Progenitor cell of endocrine pancreas (in vitro differentiated cells): Measurements from ENCODE around the gene TBX18. TPM values are rescaled to one million over a fixed set of nuclear protein-coding genes. Genes with fewer than 3 reads are reported as not detected.

Experiments used
- DNase-seq: peaks from one replicate; pipeline ENCODE4 v3.0.0; 2021; ENCODE audit warnings: low spot score; ENCODE audit not compliant: unreplicated experiment
- H3K27ac Mint-ChIP-seq: 2 replicates; pipeline ENCODE4 v1.8.0; 2021; ENCODE audit warnings: mild to moderate bottlenecking, moderate library complexity, mixed read lengths
- H3K27me3 Mint-ChIP-seq: 2 replicates; pipeline ENCODE4 v1.8.0; 2021; ENCODE audit warnings: mixed read lengths
- H3K36me3 Mint-ChIP-seq: 2 replicates; pipeline ENCODE4 v1.8.0; 2022; ENCODE audit warnings: mixed read lengths; ENCODE audit not compliant: insufficient read depth
- H3K4me1 Mint-ChIP-seq: 2 replicates; pipeline ENCODE4 v1.8.0; 2021; ENCODE audit warnings: low read depth, mixed read lengths
- H3K4me3 Mint-ChIP-seq: 2 replicates; pipeline ENCODE4 v1.8.0; 2021; ENCODE audit warnings: low read depth, mild to moderate bottlenecking, moderate library complexity, mixed read lengths
- H3K9me3 Mint-ChIP-seq: 2 replicates; pipeline ENCODE4 v1.8.0; 2021; ENCODE audit warnings: low read depth, mixed read lengths
- long read RNA-seq: library from polyadenylated mRNA; unstranded; transcript quantifications from one replicate; pipeline ENCODE4 v2.0.0, GENCODE V29; 2020
- total RNA-seq: library from RNA; stranded (reverse); gene quantifications from 2 replicates; pipeline ENCODE4 v1.2.1, GENCODE V29; 2021
- TF ChIP-seq, protein P1 (sequence below): fragments of 200-600 bp; sonication (generic); IDR thresholded peaks from one replicate; pipeline ENCODE4 v1.5.0; 2021; ENCODE audit warnings: antibody characterized with exemption, mild to moderate bottlenecking; ENCODE audit not compliant: unreplicated experiment

The TBX18 gene
- total RNA-seq: 1.3 and 1.8 TPM in 2 replicates
- long read RNA-seq: 0 reads

DNA sequence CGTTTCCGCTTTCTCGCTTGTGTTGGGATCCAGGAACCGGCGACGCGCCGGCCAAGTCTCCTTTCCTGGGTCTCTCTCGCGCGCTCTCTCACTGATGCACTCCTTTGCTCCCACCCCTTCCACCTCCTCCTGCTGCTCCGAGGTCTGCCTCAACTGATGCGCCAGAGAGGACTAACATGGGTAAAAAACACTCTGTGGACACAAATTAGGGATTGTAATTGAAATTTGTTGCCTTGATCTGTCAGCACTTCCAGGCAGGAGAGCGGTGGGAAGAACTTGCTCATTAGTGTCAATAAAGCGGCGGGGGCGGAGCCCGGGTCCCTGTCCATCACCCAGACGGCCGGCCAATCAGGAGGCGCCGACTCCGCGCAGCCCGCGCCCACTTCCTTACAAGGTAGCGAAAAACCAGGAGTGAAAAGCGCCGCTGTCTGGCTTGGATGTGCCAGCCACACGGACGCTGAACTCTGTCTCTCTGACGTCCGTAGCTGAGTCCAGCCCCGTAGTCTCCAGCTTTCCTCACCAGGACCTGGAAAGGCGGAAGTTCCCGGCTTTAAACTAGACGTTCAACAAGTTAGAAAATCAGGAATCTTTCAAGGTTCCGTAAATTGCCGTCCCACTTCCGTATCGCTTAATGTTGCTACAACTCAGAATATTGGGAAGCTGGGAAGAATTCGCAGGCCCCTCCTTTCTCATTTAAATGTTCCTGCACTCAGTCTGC lies at the start of gene TBX18:
Gene TBX18 (minus strand): TSS at position 267 of the 718 bp plus-strand sequence. CDS start 417 bp downstream, outside the sequence.
- peak within 1 kb of the TSS; percentile 93 for H3K27ac Mint-ChIP-seq
- peak; percentile 81 for DNase-seq
- peak within 1 kb of the TSS; percentile 84 for H3K4me3 Mint-ChIP-seq
- TF ChIP-seq, protein P1, sequence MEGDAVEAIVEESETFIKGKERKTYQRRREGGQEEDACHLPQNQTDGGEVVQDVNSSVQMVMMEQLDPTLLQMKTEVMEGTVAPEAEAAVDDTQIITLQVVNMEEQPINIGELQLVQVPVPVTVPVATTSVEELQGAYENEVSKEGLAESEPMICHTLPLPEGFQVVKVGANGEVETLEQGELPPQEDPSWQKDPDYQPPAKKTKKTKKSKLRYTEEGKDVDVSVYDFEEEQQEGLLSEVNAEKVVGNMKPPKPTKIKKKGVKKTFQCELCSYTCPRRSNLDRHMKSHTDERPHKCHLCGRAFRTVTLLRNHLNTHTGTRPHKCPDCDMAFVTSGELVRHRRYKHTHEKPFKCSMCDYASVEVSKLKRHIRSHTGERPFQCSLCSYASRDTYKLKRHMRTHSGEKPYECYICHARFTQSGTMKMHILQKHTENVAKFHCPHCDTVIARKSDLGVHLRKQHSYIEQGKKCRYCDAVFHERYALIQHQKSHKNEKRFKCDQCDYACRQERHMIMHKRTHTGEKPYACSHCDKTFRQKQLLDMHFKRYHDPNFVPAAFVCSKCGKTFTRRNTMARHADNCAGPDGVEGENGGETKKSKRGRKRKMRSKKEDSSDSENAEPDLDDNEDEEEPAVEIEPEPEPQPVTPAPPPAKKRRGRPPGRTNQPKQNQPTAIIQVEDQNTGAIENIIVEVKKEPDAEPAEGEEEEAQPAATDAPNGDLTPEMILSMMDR: no peak
- H3K27me3 Mint-ChIP-seq: peaks cover 88% of the 10 kb centered on the region
- H3K4me1 Mint-ChIP-seq: peaks cover 9% of the 10 kb centered on the region
- no peaks in the 10 kb centered on the region for H3K9me3 Mint-ChIP-seq
- no peaks in the 10 kb centered on the region for H3K36me3 Mint-ChIP-seq

- DNase-seq: no peak
- Mint-ChIP-seq H3K9me3 (no peaks in the 10 kb centered on the region), H3K4me1 (no peaks in the 10 kb centered on the region), H3K27ac (no peak overlapping the region), H3K36me3 (no peaks in the 10 kb centered on the region), H3K4me3 (no peak overlapping the region), H3K27me3 (no peaks in the 10 kb centered on the region)
- TF ChIP-seq, protein P1: no peak
Measured at GRCh38 chr6:84811351-84811750, 47.0 kb upstream of the TBX18 start.

- Mint-ChIP-seq H3K36me3 (no peaks in the 10 kb centered on the region), H3K27me3 (no peaks in the 10 kb centered on the region), H3K4me1 (no peaks in the 10 kb centered on the region), H3K27ac (no peak overlapping the region), H3K9me3 (no peaks in the 10 kb centered on the region), H3K4me3 (no peak overlapping the region)
- no peak for DNase-seq
- TF ChIP-seq, protein P1: no peak
Measured at GRCh38 chr6:84809455-84809854, 45.1 kb upstream of the TBX18 start.

- no peaks in the 10 kb centered on the region for H3K9me3 Mint-ChIP-seq
Measured at GRCh38 chr6:84808491-84809061, 44.2 kb upstream of the TBX18 start.

GRCh38 chr6:84805145-84805544 lies 40.7 kb upstream of the TBX18 start:
- no peaks in the 10 kb centered on the region for H3K9me3 Mint-ChIP-seq
- no peak for DNase-seq
- no peaks in the 10 kb centered on the region for H3K27me3 Mint-ChIP-seq
- H3K4me1 Mint-ChIP-seq: no peaks in the 10 kb centered on the region
- no peaks in the 10 kb centered on the region for H3K36me3 Mint-ChIP-seq
- no peak overlapping the region for H3K4me3 Mint-ChIP-seq
- TF ChIP-seq, protein P1: no peak
- H3K27ac Mint-ChIP-seq: no peak overlapping the region

More at GRCh38 chr6:84808491-84809061, 44.2 kb upstream of the TBX18 start:
- no peaks in the 10 kb centered on the region for H3K36me3 Mint-ChIP-seq
- H3K27ac Mint-ChIP-seq: no peak overlapping the region
- TF ChIP-seq, protein P1: no peak
- H3K4me1 Mint-ChIP-seq: no peaks in the 10 kb centered on the region
- H3K27me3 Mint-ChIP-seq: no peaks in the 10 kb centered on the region
- no peak overlapping the region for H3K4me3 Mint-ChIP-seq
- DNase-seq: no peak
